ENCODE data around the gene OR7A5.

DNA sequence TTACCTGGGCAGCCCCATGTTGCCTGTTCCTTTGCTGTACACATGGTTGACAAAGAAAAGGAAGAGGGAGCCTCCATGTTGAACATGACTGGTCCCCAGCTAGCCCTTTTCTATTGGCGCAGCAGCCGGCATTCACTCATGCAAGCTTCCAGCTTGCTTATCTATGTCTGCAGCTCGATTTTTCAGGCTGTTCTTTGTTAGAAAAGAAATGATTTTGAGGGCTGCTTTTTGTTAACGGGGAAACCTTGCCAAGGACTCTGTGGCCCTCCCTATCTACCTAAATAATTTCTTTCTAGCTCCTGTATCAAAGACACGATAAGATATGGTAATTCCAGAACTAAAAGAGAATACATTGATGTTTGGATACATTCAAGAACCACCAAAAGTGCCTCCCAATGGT, 36.2 kb downstream of the OR7A5 start:
- TF ChIP-seq ZNF274 (IDR thresholded peaks at IDR 0.05; ENCODE audit: low read length) (no peak), ZNF274 (tag by site-specific recombination; IDR thresholded peaks at IDR 0.05; ENCODE audit: borderline replicate concordance) (no peak), ZNF10 (tag by site-specific recombination; IDR thresholded peaks at IDR 0.05) (no peak), ZNF416 (tag by site-specific recombination; IDR thresholded peaks at IDR 0.05) (no peak), ZNF785 (tag by site-specific recombination; IDR thresholded peaks at IDR 0.05) (no peak), ZBTB20 (tag by site-specific recombination; IDR thresholded peaks at IDR 0.05) (no peak)
- TF ChIP-seq, protein P1, sequence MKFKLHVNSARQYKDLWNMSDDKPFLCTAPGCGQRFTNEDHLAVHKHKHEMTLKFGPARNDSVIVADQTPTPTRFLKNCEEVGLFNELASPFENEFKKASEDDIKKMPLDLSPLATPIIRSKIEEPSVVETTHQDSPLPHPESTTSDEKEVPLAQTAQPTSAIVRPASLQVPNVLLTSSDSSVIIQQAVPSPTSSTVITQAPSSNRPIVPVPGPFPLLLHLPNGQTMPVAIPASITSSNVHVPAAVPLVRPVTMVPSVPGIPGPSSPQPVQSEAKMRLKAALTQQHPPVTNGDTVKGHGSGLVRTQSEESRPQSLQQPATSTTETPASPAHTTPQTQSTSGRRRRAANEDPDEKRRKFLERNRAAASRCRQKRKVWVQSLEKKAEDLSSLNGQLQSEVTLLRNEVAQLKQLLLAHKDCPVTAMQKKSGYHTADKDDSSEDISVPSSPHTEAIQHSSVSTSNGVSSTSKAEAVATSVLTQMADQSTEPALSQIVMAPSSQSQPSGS (tag by site-specific recombination; IDR thresholded peaks at IDR 0.05; ENCODE audit: low read depth) = no peak
- TF ChIP-seq, protein P2, sequence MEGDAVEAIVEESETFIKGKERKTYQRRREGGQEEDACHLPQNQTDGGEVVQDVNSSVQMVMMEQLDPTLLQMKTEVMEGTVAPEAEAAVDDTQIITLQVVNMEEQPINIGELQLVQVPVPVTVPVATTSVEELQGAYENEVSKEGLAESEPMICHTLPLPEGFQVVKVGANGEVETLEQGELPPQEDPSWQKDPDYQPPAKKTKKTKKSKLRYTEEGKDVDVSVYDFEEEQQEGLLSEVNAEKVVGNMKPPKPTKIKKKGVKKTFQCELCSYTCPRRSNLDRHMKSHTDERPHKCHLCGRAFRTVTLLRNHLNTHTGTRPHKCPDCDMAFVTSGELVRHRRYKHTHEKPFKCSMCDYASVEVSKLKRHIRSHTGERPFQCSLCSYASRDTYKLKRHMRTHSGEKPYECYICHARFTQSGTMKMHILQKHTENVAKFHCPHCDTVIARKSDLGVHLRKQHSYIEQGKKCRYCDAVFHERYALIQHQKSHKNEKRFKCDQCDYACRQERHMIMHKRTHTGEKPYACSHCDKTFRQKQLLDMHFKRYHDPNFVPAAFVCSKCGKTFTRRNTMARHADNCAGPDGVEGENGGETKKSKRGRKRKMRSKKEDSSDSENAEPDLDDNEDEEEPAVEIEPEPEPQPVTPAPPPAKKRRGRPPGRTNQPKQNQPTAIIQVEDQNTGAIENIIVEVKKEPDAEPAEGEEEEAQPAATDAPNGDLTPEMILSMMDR (tag by site-specific recombination; IDR thresholded peaks at IDR 0.05) = no peak

Data from HEK293 (cell line).